ENCODE results near the gene CDX1. TPM values are rescaled to one million over a fixed set of nuclear protein-coding genes. Genes with fewer than 3 reads are reported as not detected.

The CDX1 gene
- total and polyA plus RNA-seq, 2 of the 8 experiments (the other 6 are each of a cell fraction or from before 2014, with no cell fraction given): not detected

GRCh38 chr5:150222906-150223305 is 56.3 kb downstream of the CDX1 start:
- POLR2A ChIA-PET (ENCODE audit: partially characterized antibody): no interaction called here

More at GRCh38 chr5:150222906-150223305, 56.3 kb downstream of the CDX1 start:
- Histone ChIP-seq H2BK120ac (replicated peaks; ENCODE audit: low read depth, low read length) (no peak overlapping the region), H3K4me1 (replicated peaks in 1 of 4; ENCODE audit: control insufficient read depth in 3 of 4, insufficient read depth in 4 of 4, low read length in 3 of 4) (peaks cover 0 to 4% (median 0%) of the 10 kb centered on the region in 4 experiments; a peak in 1 of 7 replicates), H4K20me1 (replicated peaks in 1 of 2; ENCODE audit: control insufficient read depth in 1 of 2, insufficient read depth in 2 of 2, low read length in 2 of 2) (no peaks in the 10 kb centered on the region), H2BK20ac (ENCODE audit: low read length) (no peak overlapping the region), H3K4ac (replicated peaks; ENCODE audit: insufficient read length, low read depth, low read length) (no peak overlapping the region), H3K27ac (ENCODE audit: low read depth, low read length) (no peak overlapping the region), H4K5ac (ENCODE audit: insufficient read length, low read depth, low read length) (no peak overlapping the region), H2BK5ac (ENCODE audit: low read depth, low read length) (no peak overlapping the region), H2AK5ac (ENCODE audit: low read depth, low read length) (no peak overlapping the region), H2AFZ (ENCODE audit: low read length) (no peak overlapping the region), H2BK15ac (ENCODE audit: low read length) (no peak overlapping the region), H2BK12ac (ENCODE audit: low read depth, low read length) (no peak overlapping the region), H3K56ac (replicated peaks; ENCODE audit: insufficient read length, low read depth, low read length) (no peak overlapping the region), H3K9me3 (ENCODE audit: insufficient read depth in 2 of 2, low read depth in 1 of 2, low read length in 1 of 2) (no peaks in the 10 kb centered on the region), H3K27me3 (replicated peaks in 1 of 4; ENCODE audit: control insufficient read depth in 3 of 4, extremely low read depth in 1 of 4, insufficient read depth in 3 of 4, low read length in 3 of 4) (no peaks in the 10 kb centered on the region), H3K14ac (ENCODE audit: insufficient read length) (no peak overlapping the region), H3K4me2 (ENCODE audit: insufficient read depth in 1 of 2, low read depth in 2 of 2, low read length in 2 of 2) (no peak overlapping the region), H3K23me2 (ENCODE audit: low read depth, low read length) (no peaks in the 10 kb centered on the region), H3K4me3 (ENCODE audit: extremely low read depth in 1 of 4, insufficient read depth in 2 of 4, low read depth in 3 of 4, low read length in 4 of 4) (no peak overlapping the region), H3K23ac (ENCODE audit: insufficient read length) (no peak overlapping the region), H3K9ac (replicated peaks in 1 of 4; ENCODE audit: extremely low read depth in 1 of 4, low read depth in 3 of 4, low read length in 3 of 4) (no peak overlapping the region; a peak in 1 of 7 replicates), H3K18ac (ENCODE audit: extremely low read depth, low read length) (no peak overlapping the region), H3K79me2 (ENCODE audit: control insufficient read depth in 1 of 2, insufficient read depth in 2 of 2, low read length in 2 of 2) (no peaks in the 10 kb centered on the region), H4K91ac (replicated peaks; ENCODE audit: insufficient read length, low read length) (no peak overlapping the region), H4K8ac (ENCODE audit: extremely low read depth, insufficient read depth, low read length) (0 out of 2 replicates have a peak overlapping the region, but pooled peaks have one; percentile 15), H3K36me3 (ENCODE audit: control insufficient read depth in 2 of 4, insufficient read depth in 4 of 4, low read length in 3 of 4) (no peaks in the 10 kb centered on the region), H3K79me1 (ENCODE audit: low read depth, low read length) (no peaks in the 10 kb centered on the region)
- 93% methylated on average over 19 of the region's 21 CpGs; no CpG with 5 or more reads in 1 of the 2 experiments for WGBS, 2 experiments (ENCODE audit: extremely low coverage in 1 of 2, insufficient coverage in 1 of 2, insufficient read length in 1 of 2, insufficient replicate concordance in 2 of 2, low coverage in 1 of 2, low lambda C conversion rate in 2 of 2, missing lambda C conversion rate in 1 of 2)
- FAIRE-seq (no peak), DNase-seq (ENCODE audit: low read depth in 1 of 2, low spot score in 2 of 2) (no peak)
- TF ChIP-seq TAF1 (IDR thresholded peaks at IDR 0.05; ENCODE audit: low read depth, low read length): no peak
- TF ChIP-seq BCL11A (IDR thresholded peaks at IDR 0.05; ENCODE audit: low read depth in 2 of 2, low read length in 2 of 2): no peak
- TF ChIP-seq ASH2L (IDR thresholded peaks at IDR 0.05; ENCODE audit: low read length): no peak
- TF ChIP-seq CTBP2 (IDR thresholded peaks at IDR 0.05; ENCODE audit: borderline replicate concordance, insufficient read depth, insufficient read length, low read length): no peak
- TF ChIP-seq HDAC2 (IDR thresholded peaks at IDR 0.05; ENCODE audit: borderline replicate concordance in 1 of 2, low read depth in 2 of 2, low read length in 2 of 2): no peak
- CTCF ChIA-PET (ENCODE audit: partially characterized antibody): interaction anchor here (0.6 to 21.2 kb wide), 10 partner anchors 9 to 101 kb away, joined by 3 to 302 read pairs (median 3); partner anchors contain the start of genes PDGFRB and SLC6A7

Data from H1 (cell line).